GM19438 (cell line): ENCODE measurements around the gene ZNF862.

Experiments used
- ATAC-seq: cut with Tn5 transposase; IDR thresholded peaks from one replicate; pipeline ENCODE4 v1.9.1; 2021; ENCODE audit warnings: low read depth; ENCODE audit not compliant: unreplicated experiment

Gene ZNF862

GRCh38 chr7:149838224-149838991 lies at the start of gene ZNF862:
ZNF862 (plus strand) TSS chr7:149838375; CDS start chr7:149838612, 237 bp downstream.
- peak; percentile 98 for ATAC-seq

- ATAC-seq = no peak
Observed at GRCh38 chr7:149789101-149789500, 49.1 kb upstream of the ZNF862 start.

DNA sequence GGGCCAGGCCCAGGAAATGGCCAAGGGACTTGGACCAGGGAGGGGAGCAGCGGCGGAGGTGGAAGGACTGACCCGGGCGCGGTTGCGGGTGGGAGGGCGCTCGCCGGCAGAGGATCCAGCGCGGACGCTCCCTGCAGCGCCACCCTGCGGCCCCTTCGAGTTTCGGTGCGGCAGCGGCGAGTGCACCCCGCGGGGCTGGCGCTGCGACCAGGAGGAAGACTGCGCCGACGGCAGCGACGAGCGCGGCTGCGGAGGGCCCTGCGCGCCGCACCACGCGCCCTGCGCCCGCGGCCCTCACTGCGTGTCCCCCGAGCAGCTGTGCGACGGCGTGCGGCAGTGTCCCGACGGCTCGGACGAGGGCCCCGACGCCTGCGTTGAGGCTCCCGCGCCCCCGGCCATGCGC lies 48.0 kb upstream of the ZNF862 start:
- ATAC-seq = no peak

GRCh38 chr7:149790754-149791360 lies 47.3 kb upstream of the ZNF862 start:
- ATAC-seq = no peak

DNA sequence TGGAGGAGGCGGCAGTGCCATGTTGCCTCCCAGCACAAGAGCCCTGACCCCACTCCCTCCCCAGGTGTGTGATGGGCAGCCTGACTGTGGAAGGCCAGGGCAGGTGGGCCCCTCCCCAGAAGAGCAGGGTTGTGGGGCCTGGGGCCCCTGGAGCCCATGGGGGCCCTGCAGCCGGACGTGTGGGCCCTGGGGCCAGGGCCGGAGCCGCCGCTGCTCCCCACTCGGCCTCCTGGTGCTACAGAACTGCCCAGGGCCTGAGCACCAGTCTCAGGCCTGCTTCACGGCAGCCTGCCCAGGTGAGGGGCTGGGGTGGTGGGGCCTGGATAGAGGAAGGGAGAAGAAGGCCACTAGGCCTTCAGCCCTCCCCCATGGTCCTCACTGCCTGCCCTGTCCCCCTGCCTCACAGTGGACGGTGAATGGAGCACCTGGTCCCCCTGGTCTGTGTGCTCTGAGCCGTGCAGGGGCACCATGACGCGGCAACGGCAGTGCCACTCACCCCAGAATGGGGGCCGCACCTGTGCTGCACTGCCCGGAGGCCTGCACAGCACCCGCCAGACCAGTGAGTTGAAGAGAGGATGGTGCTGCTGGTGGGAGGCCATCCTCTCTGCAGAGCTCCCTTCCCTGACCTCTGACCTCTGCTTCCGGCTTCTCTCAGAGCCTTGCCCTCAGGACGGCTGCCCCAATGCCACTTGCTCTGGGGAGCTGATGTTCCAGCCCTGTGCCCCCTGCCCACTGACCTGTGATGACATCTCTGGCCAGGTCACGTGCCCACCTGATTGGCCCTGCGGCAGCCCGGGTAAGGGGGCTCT lies 46.6 kb upstream of the ZNF862 start:
- ATAC-seq = no peak

- ATAC-seq = no peak
Observed at GRCh38 chr7:149792220-149792595, 46.0 kb upstream of the ZNF862 start.

DNA sequence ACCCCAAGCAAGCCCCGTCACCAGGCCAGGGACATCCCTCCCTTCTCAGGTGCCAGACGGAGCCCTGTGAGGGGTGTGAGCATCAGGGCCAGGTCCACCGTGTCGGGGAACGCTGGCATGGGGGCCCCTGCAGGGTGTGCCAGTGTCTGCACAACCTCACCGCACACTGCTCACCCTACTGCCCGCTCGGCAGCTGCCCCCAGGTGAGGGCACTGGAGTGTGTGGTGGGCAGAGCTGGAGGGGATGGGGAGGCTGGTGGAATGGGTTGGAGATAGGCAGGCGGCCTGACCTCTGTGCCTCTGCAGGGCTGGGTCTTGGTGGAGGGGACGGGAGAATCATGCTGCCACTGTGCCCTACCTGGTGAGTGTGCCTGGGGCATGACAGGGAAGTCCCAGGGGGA lies 44.9 kb upstream of the ZNF862 start:
- no peak for ATAC-seq

DNA sequence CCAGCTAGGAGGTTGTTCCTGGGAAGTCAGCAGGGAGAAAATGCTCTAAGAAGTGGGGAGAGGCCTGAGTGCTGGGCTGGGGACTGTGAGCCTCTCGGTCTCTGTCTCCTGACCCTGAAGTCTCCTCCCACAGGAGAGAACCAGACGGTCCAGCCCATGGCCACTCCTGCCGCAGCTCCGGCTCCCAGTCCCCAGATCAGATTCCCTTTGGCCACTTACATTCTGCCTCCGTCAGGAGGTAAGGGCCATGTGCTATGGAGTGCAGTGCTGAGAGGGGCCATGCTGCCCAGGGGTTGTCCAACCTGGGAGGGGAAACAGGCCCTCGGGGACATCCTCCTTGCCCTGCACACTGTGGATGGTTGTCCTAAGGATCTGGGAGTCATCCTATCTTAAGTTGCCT lies 43.5 kb upstream of the ZNF862 start:
- no peak for ATAC-seq

DNA sequence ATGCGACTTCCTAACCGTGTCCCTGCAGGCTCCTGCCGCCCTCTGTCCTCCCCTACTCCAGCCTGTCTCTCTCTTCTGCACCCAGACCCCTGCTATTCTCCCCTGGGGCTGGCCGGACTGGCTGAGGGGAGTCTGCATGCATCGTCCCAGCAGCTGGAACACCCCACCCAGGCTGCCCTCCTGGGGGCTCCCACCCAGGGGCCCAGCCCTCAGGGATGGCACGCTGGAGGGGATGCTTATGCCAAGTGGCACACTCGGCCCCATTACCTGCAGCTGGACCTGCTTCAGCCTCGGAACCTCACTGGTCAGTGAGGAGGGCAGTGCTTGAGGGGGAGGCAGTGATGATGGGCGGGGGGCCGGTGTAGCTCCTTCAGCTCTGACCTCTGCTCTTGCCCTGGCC lies 43.0 kb upstream of the ZNF862 start:
- no peak for ATAC-seq

DNA sequence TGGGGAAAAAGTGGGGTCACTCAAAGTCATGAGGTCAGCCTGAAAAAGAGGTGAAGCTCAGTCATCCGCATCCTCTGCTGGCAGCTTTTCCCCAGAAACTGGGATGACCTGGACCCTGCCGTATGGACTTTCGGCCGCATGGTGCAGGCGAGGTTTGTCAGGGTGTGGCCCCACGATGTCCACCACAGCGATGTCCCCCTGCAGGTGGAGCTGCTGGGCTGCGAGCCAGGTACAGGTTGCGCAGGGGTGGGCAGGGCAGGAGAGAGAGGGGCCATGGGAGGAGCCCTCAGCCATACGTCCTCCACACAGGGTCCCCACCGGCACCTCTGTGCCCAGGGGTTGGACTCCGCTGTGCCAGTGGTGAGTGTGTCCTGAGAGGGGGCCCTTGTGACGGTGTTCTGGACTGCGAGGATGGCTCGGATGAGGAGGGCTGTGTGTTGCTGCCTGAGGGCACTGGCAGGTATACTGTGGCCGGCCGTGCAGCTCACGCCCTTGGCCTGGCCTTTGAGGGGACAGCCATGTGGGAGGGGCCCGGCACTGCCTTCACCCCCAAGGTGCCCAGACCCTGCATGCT lies 41.8 kb upstream of the ZNF862 start:
- no peak for ATAC-seq

DNA sequence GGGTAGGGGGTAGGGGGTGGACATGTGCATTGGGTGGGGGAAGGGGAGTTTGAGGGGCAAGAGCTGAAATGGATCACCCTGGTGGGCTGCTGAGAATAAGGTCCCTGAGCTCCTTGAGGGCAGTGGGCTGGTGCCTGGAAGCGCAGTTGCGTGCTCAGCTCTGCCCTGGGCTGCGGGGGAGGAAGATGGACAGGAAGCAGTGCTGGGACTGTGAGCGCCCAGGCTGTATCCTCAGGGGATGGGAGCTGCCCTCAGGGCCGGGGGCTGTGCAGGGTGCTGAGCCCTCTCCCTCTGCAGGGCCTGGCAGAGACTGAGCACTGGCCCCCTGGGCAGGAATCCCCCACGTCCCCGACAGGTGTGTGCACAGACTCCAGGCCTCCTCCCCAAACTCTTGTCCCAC lies 40.4 kb upstream of the ZNF862 start:
- no peak for ATAC-seq

- no peak for ATAC-seq
Observed at GRCh38 chr7:149799397-149800168, 38.6 kb upstream of the ZNF862 start.

- no peak for ATAC-seq
Observed at GRCh38 chr7:149800169-149800555, 38.0 kb upstream of the ZNF862 start.

DNA sequence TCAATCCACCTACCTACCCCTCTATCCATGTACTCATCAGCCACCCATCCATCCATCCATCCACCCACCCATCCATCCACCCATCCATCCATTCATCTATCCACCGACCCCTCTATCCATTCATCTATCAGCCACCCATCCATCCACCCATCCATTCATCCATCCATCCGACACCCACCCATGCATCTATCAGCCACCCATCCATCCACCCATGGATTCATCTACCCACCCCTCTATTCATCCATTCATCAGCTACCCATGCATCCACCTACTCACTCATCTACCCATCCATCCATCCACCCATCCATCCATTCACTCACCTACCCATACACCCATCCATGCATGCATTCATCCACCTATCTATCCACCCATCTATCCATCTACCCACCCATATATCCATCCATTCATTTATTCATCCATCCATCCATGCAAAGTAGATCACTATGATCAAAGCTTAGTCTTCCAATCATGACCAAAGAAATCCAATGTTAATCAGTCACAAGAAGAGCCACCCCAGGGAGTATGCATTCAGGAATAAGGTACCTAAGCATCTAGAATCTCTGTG lies 37.1 kb upstream of the ZNF862 start:
- ATAC-seq = no peak

DNA sequence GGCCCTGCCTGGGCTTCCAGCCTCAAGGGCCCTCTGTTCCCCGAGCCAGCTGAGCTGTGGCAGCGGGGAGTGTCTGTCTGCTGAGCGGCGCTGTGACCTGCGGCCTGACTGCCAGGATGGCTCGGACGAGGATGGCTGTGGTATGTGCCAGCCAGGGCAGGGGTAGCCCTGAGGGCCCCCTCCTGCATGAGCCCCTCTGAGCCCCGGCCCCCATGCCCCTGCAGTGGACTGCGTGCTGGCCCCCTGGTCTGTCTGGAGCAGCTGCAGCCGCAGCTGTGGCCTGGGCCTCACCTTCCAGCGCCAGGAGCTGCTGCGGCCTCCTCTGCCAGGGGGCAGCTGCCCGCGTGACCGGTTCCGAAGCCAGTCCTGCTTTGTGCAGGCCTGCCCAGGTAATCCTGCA lies 36.4 kb upstream of the ZNF862 start:
- ATAC-seq = no peak

GRCh38 chr7:149802966-149803365 lies 35.2 kb upstream of the ZNF862 start:
- no peak for ATAC-seq

GRCh38 chr7:149803551-149804074 lies 34.6 kb upstream of the ZNF862 start:
- ATAC-seq = no peak

GRCh38 chr7:149804106-149804505 lies 34.1 kb upstream of the ZNF862 start:
- ATAC-seq = no peak

DNA sequence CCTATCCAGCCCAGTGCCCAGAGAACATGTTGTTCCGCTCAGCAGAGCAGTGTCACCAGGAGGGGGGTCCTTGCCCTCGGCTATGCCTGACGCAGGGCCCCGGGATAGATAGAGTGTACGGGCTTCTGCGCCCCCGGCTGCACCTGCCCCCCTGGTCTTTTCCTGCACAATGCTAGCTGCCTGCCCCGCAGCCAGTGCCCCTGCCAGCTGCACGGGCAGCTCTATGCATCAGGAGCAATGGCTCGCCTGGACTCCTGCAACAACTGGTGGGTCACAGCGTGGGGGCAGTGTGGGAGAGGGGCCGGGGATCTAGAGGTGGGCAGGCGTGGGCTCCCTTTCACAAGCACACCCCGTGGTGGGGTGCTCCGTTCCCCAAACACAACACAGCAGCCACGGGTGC lies 31.4 kb upstream of the ZNF862 start:
- ATAC-seq = no peak

DNA sequence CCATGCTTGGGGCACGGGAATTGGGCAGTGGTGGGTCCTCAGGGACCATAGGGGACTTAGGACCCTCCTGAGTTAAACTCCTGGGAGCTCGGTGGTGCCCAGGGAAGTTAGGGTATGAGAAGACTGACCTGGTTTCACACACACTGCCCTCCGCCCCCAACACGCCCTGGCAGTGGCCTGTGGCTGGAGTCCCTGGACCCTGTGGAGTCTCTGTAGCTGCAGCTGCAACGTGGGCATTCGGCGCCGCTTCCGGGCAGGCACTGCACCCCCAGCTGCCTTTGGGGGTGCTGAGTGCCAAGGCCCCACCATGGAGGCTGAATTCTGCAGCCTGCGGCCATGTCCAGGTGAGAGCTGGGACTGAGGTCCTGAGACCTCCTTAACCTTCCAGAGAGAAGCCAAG lies 29.9 kb upstream of the ZNF862 start:
- no peak for ATAC-seq
